CD8-positive, alpha-beta memory T cell (primary cell): Measurements from ENCODE around the gene SPATA31C2. TPM values are rescaled to one million over a fixed set of nuclear protein-coding genes. Genes with fewer than 3 reads are reported as not detected.

Experiments used
- CTCF ChIA-PET: fragments of 350-600 bp; sonication (Branson Sonifier 250); formaldehyde crosslinking; loops from one replicate; lab custom pipeline; 2021; ENCODE audit warnings: antibody characterized with exemption; lab: Charles Lee
- POLR2A ChIA-PET: fragments of 350-600 bp; sonication (Branson Sonifier 250); formaldehyde crosslinking; loops from one replicate; lab custom pipeline; 2021; ENCODE audit warnings: antibody characterized with exemption; lab: Charles Lee
- DNase-seq, 5 donors: peaks; one replicate each; pipeline versions ENCODE4 v3.0.0 to v3.0.0-alpha.2; 2020 to 2022; ENCODE audit warnings: mixed read lengths in 1 of 5
- H3K27ac ChIP-seq: one replicate; pipeline ENCODE4 v1.7.0; 2013; ENCODE audit warnings: low read depth, mild to moderate bottlenecking, low read length, moderate library complexity
- H3K27me3 ChIP-seq: 2 replicates; pipeline ENCODE4 v1.7.0; 2013; ENCODE audit warnings: low read length, mild to moderate bottlenecking; ENCODE audit not compliant: insufficient read depth, poor library complexity, severe bottlenecking
- H3K36me3 ChIP-seq: 2 replicates; pipeline ENCODE4 v1.7.0; 2013; ENCODE audit warnings: mild to moderate bottlenecking, low read length, moderate library complexity; ENCODE audit not compliant: insufficient read depth
- H3K4me1 ChIP-seq: 2 replicates; pipeline ENCODE4 v1.7.0; 2013; ENCODE audit warnings: mild to moderate bottlenecking, low read length, moderate library complexity; ENCODE audit not compliant: insufficient read depth
- H3K4me3 ChIP-seq: 2 replicates; pipeline ENCODE4 v1.7.0; 2013; ENCODE audit warnings: mild to moderate bottlenecking, low read length
- H3K9me3 ChIP-seq: 2 replicates; pipeline ENCODE4 v1.7.0; 2013; ENCODE audit warnings: mild to moderate bottlenecking, low read length
- H3K27ac Mint-ChIP-seq, 8 donors: one replicate each; pipeline ENCODE4 v1.8.0; 2020 to 2021; ENCODE audit warnings: mixed read lengths in 8 of 8, mild to moderate bottlenecking in 6 of 8, inconsistent platforms in 3 of 8, moderate library complexity in 3 of 8
- H3K27me3 Mint-ChIP-seq, 2 donors: one replicate each; pipeline ENCODE4 v1.8.0; 2020 to 2021; ENCODE audit warnings: mixed read lengths in 2 of 2, mild to moderate bottlenecking in 1 of 2, moderate library complexity in 1 of 2
- H3K36me3 Mint-ChIP-seq, 3 donors: one replicate each; pipeline ENCODE4 v1.8.0; 2020 to 2021; ENCODE audit warnings: mixed read lengths in 3 of 3, inconsistent platforms in 1 of 3, mild to moderate bottlenecking in 1 of 3
- H3K4me1 Mint-ChIP-seq, 3 donors: one replicate each; pipeline ENCODE4 v1.8.0; 2020 to 2021; ENCODE audit warnings: mixed read lengths in 3 of 3, inconsistent platforms in 1 of 3, mild to moderate bottlenecking in 1 of 3
- H3K4me3 Mint-ChIP-seq, 7 donors: one replicate each; pipeline ENCODE4 v1.8.0; 2020 to 2021; ENCODE audit warnings: mixed read lengths in 7 of 7, mild to moderate bottlenecking in 6 of 7, moderate library complexity in 4 of 7, inconsistent platforms in 2 of 7
- H3K9me3 Mint-ChIP-seq, 5 donors: one replicate each; pipeline ENCODE4 v1.8.0; 2020 to 2022; ENCODE audit warnings: mixed read lengths in 5 of 5, mild to moderate bottlenecking in 3 of 5, moderate library complexity in 2 of 5, inconsistent platforms in 1 of 5
- polyA plus RNA-seq: library from polyadenylated mRNA; unstranded; fragments of 300-500 nt; fragmentation: Illumina TruSeq; gene quantifications from one replicate; pipeline ENCODE4 v1.2.3, GENCODE V29; 2021
- total RNA-seq, 2 experiments: library from RNA; stranded (reverse); gene quantifications; one replicate each; pipeline ENCODE4 v1.2.3, GENCODE V29; 2021

Gene SPATA31C2
- total and polyA plus RNA-seq, 3 experiments from 2014 or later, result not detected

DNA sequence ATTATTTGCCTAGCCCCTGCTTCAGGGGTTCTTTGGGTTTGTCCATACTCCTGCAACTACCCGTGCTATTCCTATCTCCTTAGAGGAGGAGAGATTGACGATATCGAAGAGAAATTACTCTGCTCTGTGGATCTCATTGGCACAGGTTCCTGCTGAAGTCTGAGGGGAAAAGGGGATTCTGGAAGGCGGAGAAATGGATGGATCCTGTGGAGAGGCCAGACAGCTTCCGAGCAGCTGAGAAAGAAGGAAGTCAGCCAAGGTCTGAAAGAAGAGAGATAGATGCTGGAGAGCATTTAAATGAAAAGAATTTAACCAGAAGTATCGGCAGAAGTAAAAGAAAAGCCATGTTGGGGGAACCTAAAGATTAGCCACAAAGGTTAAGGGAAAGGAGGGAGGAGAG lies 40.4 kb upstream of the SPATA31C2 start:
- Histone ChIP-seq H3K27ac (no peak overlapping the region), H3K4me3 (no peak overlapping the region), H3K9me3 (no peaks in the 10 kb centered on the region), H3K4me1 (no peaks in the 10 kb centered on the region), H3K36me3 (no peaks in the 10 kb centered on the region), H3K27me3 (no peaks in the 10 kb centered on the region)
- peak overlapping the region in 2 of 8 donors; percentile 36 to 79 for H3K27ac Mint-ChIP-seq
- DNase-seq, result no peak
- H3K9me3 Mint-ChIP-seq, result peaks cover 0 to 4% (median 0%) of the 10 kb centered on the region in 5 donors
- no peaks in the 10 kb centered on the region for H3K36me3 Mint-ChIP-seq
- ChIA-PET CTCF (no interaction called here), POLR2A (no interaction called here)
- H3K4me3 Mint-ChIP-seq, result peak overlapping the region in 2 of 7 donors; percentile 30 to 45
- peaks cover 14 to 27% (median 16%) of the 10 kb centered on the region in 3 donors for H3K4me1 Mint-ChIP-seq
- H3K27me3 Mint-ChIP-seq, result peaks cover 11 to 29% of the 10 kb centered on the region in 2 donors

- CTCF ChIA-PET, result interaction anchor here (1.0 kb wide), 1 partner anchor 11 kb away, joined by 3 read pairs; no protein-coding TSS in a partner anchor
- H3K4me3 ChIP-seq, result no peak overlapping the region
- no peaks in the 10 kb centered on the region for H3K9me3 ChIP-seq
- peak overlapping the region in 4 of 8 donors; percentile 0 to 7 (median 1) for H3K27ac Mint-ChIP-seq
- peaks cover 0 to 4% (median 0%) of the 10 kb centered on the region in 5 donors for H3K9me3 Mint-ChIP-seq
- H3K4me1 Mint-ChIP-seq, result peaks cover 14 to 27% (median 16%) of the 10 kb centered on the region in 3 donors
- DNase-seq, result no peak
- H3K36me3 Mint-ChIP-seq, result no peaks in the 10 kb centered on the region
- no peak overlapping the region for H3K4me3 Mint-ChIP-seq
- H3K4me1 ChIP-seq, result no peaks in the 10 kb centered on the region
- H3K27me3 ChIP-seq, result no peaks in the 10 kb centered on the region
- POLR2A ChIA-PET, result no interaction called here
- no peak overlapping the region for H3K27ac ChIP-seq
- H3K36me3 ChIP-seq, result no peaks in the 10 kb centered on the region
- H3K27me3 Mint-ChIP-seq, result peaks cover 8 to 20% of the 10 kb centered on the region in 2 donors
Measured at GRCh38 chr9:88177371-88177770, 39.1 kb upstream of the SPATA31C2 start.

- Histone ChIP-seq H3K27me3 (no peaks in the 10 kb centered on the region), H3K9me3 (no peaks in the 10 kb centered on the region), H3K27ac (no peak overlapping the region), H3K4me1 (no peaks in the 10 kb centered on the region), H3K4me3 (no peak overlapping the region), H3K36me3 (no peaks in the 10 kb centered on the region)
- Mint-ChIP-seq H3K27me3 (peaks cover 8 to 15% of the 10 kb centered on the region in 2 donors), H3K27ac (no peak overlapping the region), H3K4me3 (no peak overlapping the region), H3K4me1 (peaks cover 10 to 18% (median 15%) of the 10 kb centered on the region in 3 donors), H3K9me3 (peaks cover 0 to 2% (median 0%) of the 10 kb centered on the region in 5 donors), H3K36me3 (no peaks in the 10 kb centered on the region)
- POLR2A ChIA-PET, result no interaction called here
- DNase-seq, result no peak
- CTCF ChIA-PET, result no interaction called here
Measured at GRCh38 chr9:88174324-88174723, 36.0 kb upstream of the SPATA31C2 start.

DNA sequence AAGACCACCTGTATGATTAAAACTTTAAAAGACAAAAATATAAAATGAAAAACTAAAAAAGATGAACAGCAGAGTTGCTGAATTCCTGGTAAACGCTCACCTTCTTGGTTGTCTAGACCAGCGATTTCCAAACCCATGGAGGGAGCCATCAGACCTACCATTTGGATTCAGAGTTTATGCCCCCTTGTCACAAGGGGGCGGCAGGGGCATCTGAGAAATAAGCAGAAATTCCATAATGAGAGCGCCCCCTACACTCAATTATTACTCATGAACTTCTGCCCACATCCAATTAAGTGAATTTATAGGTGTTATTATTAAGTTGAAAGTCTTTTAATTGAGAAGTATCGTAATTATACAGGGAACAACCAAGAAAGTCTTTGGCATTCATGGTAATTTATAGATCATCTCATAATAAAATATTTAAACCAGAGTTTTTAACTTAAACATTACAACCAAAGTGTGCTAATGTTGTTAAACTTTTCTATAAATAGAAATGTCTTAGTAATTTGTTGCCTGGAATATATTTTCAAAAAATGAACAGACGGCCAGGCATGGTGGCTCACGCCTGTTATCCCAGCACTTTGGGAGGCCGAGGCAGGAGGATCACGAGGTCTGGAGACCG lies 35.2 kb upstream of the SPATA31C2 start:
- no peak overlapping the region for H3K4me3 ChIP-seq
- CTCF ChIA-PET, result no interaction called here
- H3K27me3 ChIP-seq, result no peaks in the 10 kb centered on the region
- H3K4me1 ChIP-seq, result no peaks in the 10 kb centered on the region
- POLR2A ChIA-PET, result no interaction called here
- Mint-ChIP-seq H3K36me3 (no peaks in the 10 kb centered on the region), H3K9me3 (peaks cover 0 to under 1% (median 0%) of the 10 kb centered on the region in 5 donors), H3K4me1 (peaks cover 2 to 10% (median 7%) of the 10 kb centered on the region in 3 donors), H3K27ac (no peak overlapping the region), H3K27me3 (peaks cover 4 to 17% of the 10 kb centered on the region in 2 donors), H3K4me3 (no peak overlapping the region)
- DNase-seq, result peak; percentile 12 to 55 (median 44)
- H3K9me3 ChIP-seq, result no peaks in the 10 kb centered on the region
- no peak overlapping the region for H3K27ac ChIP-seq
- H3K36me3 ChIP-seq, result no peaks in the 10 kb centered on the region

- Mint-ChIP-seq H3K9me3 (peaks cover 0 to 4% (median 0%) of the 10 kb centered on the region in 5 donors), H3K36me3 (no peaks in the 10 kb centered on the region), H3K4me3 (no peak overlapping the region), H3K4me1 (no peaks in the 10 kb centered on the region), H3K27ac (no peak overlapping the region), H3K27me3 (peaks cover 10 to 29% of the 10 kb centered on the region in 2 donors)
- Histone ChIP-seq H3K36me3 (no peaks in the 10 kb centered on the region), H3K27ac (no peak overlapping the region), H3K4me3 (no peak overlapping the region), H3K27me3 (no peaks in the 10 kb centered on the region), H3K9me3 (no peaks in the 10 kb centered on the region), H3K4me1 (no peaks in the 10 kb centered on the region)
- ChIA-PET CTCF (no interaction called here), POLR2A (no interaction called here)
- DNase-seq, result no peak
Measured at GRCh38 chr9:88169700-88170099, 31.4 kb upstream of the SPATA31C2 start.

GRCh38 chr9:88168564-88168963 lies 30.3 kb upstream of the SPATA31C2 start:
- Mint-ChIP-seq H3K9me3 (peaks cover 0 to 5% (median 0%) of the 10 kb centered on the region in 5 donors), H3K27me3 (peaks cover 10 to 35% of the 10 kb centered on the region in 2 donors), H3K27ac (no peak overlapping the region), H3K4me3 (no peak overlapping the region), H3K4me1 (no peaks in the 10 kb centered on the region), H3K36me3 (no peaks in the 10 kb centered on the region)
- Histone ChIP-seq H3K27me3 (no peaks in the 10 kb centered on the region), H3K36me3 (no peaks in the 10 kb centered on the region), H3K4me3 (no peak overlapping the region), H3K27ac (no peak overlapping the region), H3K4me1 (no peaks in the 10 kb centered on the region), H3K9me3 (no peaks in the 10 kb centered on the region)
- DNase-seq, result no peak
- ChIA-PET POLR2A (no interaction called here), CTCF (no interaction called here)

DNA sequence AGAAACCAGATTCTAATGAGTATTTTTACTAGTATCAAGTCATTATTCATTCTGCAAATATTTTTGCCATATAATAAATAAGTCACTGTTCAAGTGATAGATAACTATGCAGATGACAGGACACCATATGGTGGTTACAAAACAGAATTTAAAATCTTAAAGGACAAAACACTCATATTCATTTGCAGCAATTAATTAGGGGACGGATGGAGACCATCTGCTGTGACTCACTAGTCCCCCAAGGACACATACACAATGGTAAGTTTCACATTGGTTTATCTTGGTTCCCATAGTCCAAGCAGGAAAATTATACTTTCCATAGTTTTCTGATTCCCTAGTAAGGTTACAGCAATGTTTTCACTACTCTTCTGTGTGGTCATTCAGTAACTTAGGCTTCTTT lies 28.4 kb upstream of the SPATA31C2 start:
- CTCF ChIA-PET, result no interaction called here
- Mint-ChIP-seq H3K27me3 (peaks cover 8 to 43% of the 10 kb centered on the region in 2 donors), H3K27ac (no peak overlapping the region), H3K4me3 (no peak overlapping the region), H3K9me3 (peaks cover 0 to 6% (median 0%) of the 10 kb centered on the region in 5 donors), H3K4me1 (no peaks in the 10 kb centered on the region), H3K36me3 (no peaks in the 10 kb centered on the region)
- H3K4me1 ChIP-seq, result no peaks in the 10 kb centered on the region
- H3K4me3 ChIP-seq, result no peak overlapping the region
- H3K27me3 ChIP-seq, result no peaks in the 10 kb centered on the region
- H3K36me3 ChIP-seq, result no peaks in the 10 kb centered on the region
- POLR2A ChIA-PET, result no interaction called here
- H3K27ac ChIP-seq, result no peak overlapping the region
- DNase-seq, result no peak
- no peaks in the 10 kb centered on the region for H3K9me3 ChIP-seq

GRCh38 chr9:88164850-88165249 lies 26.6 kb upstream of the SPATA31C2 start:
- no peaks in the 10 kb centered on the region for H3K4me1 Mint-ChIP-seq
- H3K36me3 ChIP-seq, result no peaks in the 10 kb centered on the region
- POLR2A ChIA-PET, result no interaction called here
- CTCF ChIA-PET, result no interaction called here
- H3K27ac Mint-ChIP-seq, result no peak overlapping the region
- H3K27me3 Mint-ChIP-seq, result peaks cover 16 to 60% of the 10 kb centered on the region in 2 donors
- H3K27me3 ChIP-seq, result no peaks in the 10 kb centered on the region
- no peaks in the 10 kb centered on the region for H3K9me3 ChIP-seq
- H3K4me3 ChIP-seq, result no peak overlapping the region
- H3K4me3 Mint-ChIP-seq, result no peak overlapping the region
- H3K36me3 Mint-ChIP-seq, result no peaks in the 10 kb centered on the region
- DNase-seq, result no peak
- no peaks in the 10 kb centered on the region for H3K4me1 ChIP-seq
- no peak overlapping the region for H3K27ac ChIP-seq
- peaks cover 0 to 6% (median 0%) of the 10 kb centered on the region in 5 donors for H3K9me3 Mint-ChIP-seq
